Stomach (tissue), 9 donors: Measurements from ENCODE around the gene EXT2. TPM values are rescaled to one million over a fixed set of nuclear protein-coding genes. Genes with fewer than 3 reads are reported as not detected.

Experiments
- DNase-seq, 2 donors: peaks; one replicate each; pipeline versions ENCODE4 v3.0.0 to v3.0.0-alpha.2; 2013 to 2019
- H3K27ac ChIP-seq, 5 donors: fragments of 200-600 bp in 4 of 5; sonication (generic) in 4 of 5; one replicate each; pipeline ENCODE4 v1.5.1; 2013 to 2019; ENCODE audit warnings: mild to moderate bottlenecking in 1 of 5, moderate library complexity in 1 of 5
- H3K27me3 ChIP-seq, 3 donors: fragments of 200-600 bp; sonication (generic); one replicate each; pipeline ENCODE4 v1.5.1; 2017 to 2019; ENCODE audit warnings: mixed run types in 1 of 3
- H3K36me3 ChIP-seq, 4 donors: fragments of 200-600 bp; sonication (generic); 1 replicate in 3 of 4; 2 replicates in 1 of 4; pipeline ENCODE4 v1.5.1; 2016 to 2019
- H3K4me1 ChIP-seq, 4 donors: fragments of 200-600 bp; sonication (generic); one replicate each; pipeline ENCODE4 v1.5.1; 2016 to 2019
- H3K4me3 ChIP-seq, 4 donors: fragments of 200-600 bp; sonication (generic) in 3 of 4; one replicate each; pipeline ENCODE4 v1.5.1; 2016 to 2019; ENCODE audit warnings: mild to moderate bottlenecking in 1 of 4
- H3K9me3 ChIP-seq, 4 donors: fragments of 200-600 bp; sonication (generic); one replicate each; pipeline ENCODE4 v1.5.1; 2016 to 2019
- EP300 ChIP-seq: sonication (generic); formaldehyde crosslinking; IDR thresholded peaks from one replicate; pipeline ENCODE4 v1.6.1; 2017; ENCODE audit warnings: antibody characterized with exemption
- POLR2A ChIP-seq, 4 donors: fragments of 450-650 bp; IDR thresholded peaks; one replicate each; pipeline ENCODE4 v1.6.1; 2016; ENCODE audit warnings: antibody characterized with exemption in 4 of 4, control low read depth in 2 of 4, mild to moderate bottlenecking in 1 of 4, moderate library complexity in 1 of 4
- POLR2AphosphoS5 ChIP-seq, 3 donors: sonication (generic); formaldehyde crosslinking; IDR thresholded peaks; one replicate each; pipeline ENCODE4 v1.6.1; 2016; ENCODE audit warnings: antibody characterized with exemption in 3 of 3
- WGBS, 5 donors: extraction: QIAGEN DNeasy Blood & Tissue Kit in 3 of 5; methylation state at CpG; one replicate each; pipeline versions ENCODE4 v1.1.5 to v1.1.7; 2013 to 2018; 5-methylcytosine and 5-hydroxymethylcytosine counted together
- intact Hi-C: fragments of 100-400 bp; cut with DNase I; formaldehyde crosslinking; loops from one replicate; pipeline ENCODE4 v1.15.1; 2023; ENCODE audit warnings: low total_unique reads
- polyA plus RNA-seq, 3 donors: library from polyadenylated mRNA; stranded (reverse); fragments of 200-250 nt; gene quantifications; one replicate each; pipeline ENCODE4 v1.2.3, GENCODE V29; 2013
- total RNA-seq, 5 donors: library from RNA; depleted of rRNA; stranded (reverse); fragments of >200 nt; gene quantifications; one replicate each; pipeline versions ENCODE4 v1.1.0 to v1.2.3, GENCODE V29; 2014 to 2016
- TF ChIP-seq, protein P1 (sequence below), 7 experiments: fragments of 450-650 bp in 4 of 7; fragments of 200-600 bp in 3 of 7; sonication (generic) in 3 of 7; IDR thresholded peaks; one replicate each; pipeline ENCODE4 v1.5.1; 2016 to 2019; ENCODE audit warnings: antibody characterized with exemption in 7 of 7, control low read depth in 2 of 7, mild to moderate bottlenecking in 1 of 7
- donor health status: healthy with polysubstance abuse.
- donor health status: Bipolar disorder and iron deficiency.
- donor health status: healthy.

The EXT2 gene
- total and polyA plus RNA-seq, 8 donors: 10.5 to 93.8 (median 16.0) TPM

DNA sequence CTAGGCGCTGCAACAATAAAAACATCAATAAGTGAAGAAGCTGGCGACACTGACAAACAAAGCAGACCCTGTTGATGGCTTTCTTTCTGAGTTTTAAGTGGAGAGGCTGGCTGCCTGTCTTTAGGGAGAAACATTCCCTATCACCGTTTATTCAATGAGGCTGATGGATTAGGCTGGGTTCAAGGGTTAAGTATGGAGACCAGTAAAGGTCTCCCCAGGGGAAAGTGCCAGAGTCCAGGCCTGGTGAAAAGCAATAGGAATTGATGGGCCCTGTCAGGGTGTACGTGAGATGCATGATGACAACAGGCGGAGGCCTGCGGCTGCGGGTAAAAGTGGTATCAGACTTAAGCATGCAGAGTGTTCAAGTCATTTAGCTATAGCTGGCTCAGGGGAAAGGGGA, 111.8 kb downstream of the EXT2 start:
- H3K9me3 ChIP-seq: no peaks in the 10 kb centered on the region
- WGBS, 5 donors: 86 to 91% (median 89%) methylated on average over 7 of the region's 7 CpGs
- DNase-seq: no peak
- no peak overlapping the region for H3K4me3 ChIP-seq
- H3K36me3 ChIP-seq: peaks cover 0 to 30% (median 28%) of the 10 kb centered on the region in 4 donors
- peaks cover 7 to 22% (median 10%) of the 10 kb centered on the region in 4 donors for H3K4me1 ChIP-seq
- TF ChIP-seq, protein P1, sequence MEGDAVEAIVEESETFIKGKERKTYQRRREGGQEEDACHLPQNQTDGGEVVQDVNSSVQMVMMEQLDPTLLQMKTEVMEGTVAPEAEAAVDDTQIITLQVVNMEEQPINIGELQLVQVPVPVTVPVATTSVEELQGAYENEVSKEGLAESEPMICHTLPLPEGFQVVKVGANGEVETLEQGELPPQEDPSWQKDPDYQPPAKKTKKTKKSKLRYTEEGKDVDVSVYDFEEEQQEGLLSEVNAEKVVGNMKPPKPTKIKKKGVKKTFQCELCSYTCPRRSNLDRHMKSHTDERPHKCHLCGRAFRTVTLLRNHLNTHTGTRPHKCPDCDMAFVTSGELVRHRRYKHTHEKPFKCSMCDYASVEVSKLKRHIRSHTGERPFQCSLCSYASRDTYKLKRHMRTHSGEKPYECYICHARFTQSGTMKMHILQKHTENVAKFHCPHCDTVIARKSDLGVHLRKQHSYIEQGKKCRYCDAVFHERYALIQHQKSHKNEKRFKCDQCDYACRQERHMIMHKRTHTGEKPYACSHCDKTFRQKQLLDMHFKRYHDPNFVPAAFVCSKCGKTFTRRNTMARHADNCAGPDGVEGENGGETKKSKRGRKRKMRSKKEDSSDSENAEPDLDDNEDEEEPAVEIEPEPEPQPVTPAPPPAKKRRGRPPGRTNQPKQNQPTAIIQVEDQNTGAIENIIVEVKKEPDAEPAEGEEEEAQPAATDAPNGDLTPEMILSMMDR (IDR thresholded peaks at IDR 0.05): no peak
- intact Hi-C loops: no loop called here
- no peak overlapping the region for H3K27ac ChIP-seq
- H3K27me3 ChIP-seq: no peaks in the 10 kb centered on the region

DNA sequence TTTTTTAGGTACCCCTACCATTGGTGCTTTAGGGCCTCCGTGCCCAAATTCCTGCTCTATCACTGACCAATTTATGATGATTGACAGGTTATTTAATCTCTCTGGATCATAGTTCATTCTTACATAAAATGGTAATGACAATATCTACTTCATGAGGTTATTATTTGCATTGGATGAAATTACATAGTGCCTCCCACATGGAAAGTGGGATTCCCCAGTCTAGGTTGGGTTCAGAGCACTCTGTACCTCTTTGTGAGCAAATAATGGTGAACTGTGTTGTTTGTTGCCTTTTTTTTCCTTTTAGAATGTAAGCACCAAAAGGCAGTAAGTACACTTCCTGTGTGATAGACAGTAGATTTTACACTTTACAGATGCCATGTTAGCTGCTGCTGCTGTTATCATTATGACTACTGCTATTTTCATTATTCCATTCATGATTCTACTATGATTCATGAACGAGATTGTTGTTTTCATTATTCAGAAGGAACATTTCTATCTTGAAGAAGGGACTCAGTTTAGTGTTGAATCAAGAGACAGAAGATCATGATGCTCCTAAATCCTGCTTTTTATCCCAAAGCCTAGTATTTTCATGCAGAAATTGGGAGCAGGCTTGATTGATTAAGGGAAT, 113.6 kb downstream of the EXT2 start:
- intact Hi-C loops: no loop called here
- no peaks in the 10 kb centered on the region for H3K9me3 ChIP-seq
- peaks cover 0 to 30% (median 22%) of the 10 kb centered on the region in 4 donors for H3K36me3 ChIP-seq
- H3K27ac ChIP-seq: no peak overlapping the region
- H3K4me3 ChIP-seq: no peak overlapping the region
- TF ChIP-seq, protein P1 (IDR thresholded peaks at IDR 0.05): no peak
- TF ChIP-seq EP300 (no peak), POLR2A (IDR thresholded peaks at IDR 0.05) (no peak), POLR2AphosphoS5 (IDR thresholded peaks at IDR 0.05) (no peak)
- no peak for DNase-seq
- 64 to 72% (median 68%) methylated on average over 2 of the region's 2 CpGs for WGBS, 5 donors
- H3K4me1 ChIP-seq: peaks cover 0 to 6% (median 0%) of the 10 kb centered on the region in 4 donors
- H3K27me3 ChIP-seq: no peaks in the 10 kb centered on the region

DNA sequence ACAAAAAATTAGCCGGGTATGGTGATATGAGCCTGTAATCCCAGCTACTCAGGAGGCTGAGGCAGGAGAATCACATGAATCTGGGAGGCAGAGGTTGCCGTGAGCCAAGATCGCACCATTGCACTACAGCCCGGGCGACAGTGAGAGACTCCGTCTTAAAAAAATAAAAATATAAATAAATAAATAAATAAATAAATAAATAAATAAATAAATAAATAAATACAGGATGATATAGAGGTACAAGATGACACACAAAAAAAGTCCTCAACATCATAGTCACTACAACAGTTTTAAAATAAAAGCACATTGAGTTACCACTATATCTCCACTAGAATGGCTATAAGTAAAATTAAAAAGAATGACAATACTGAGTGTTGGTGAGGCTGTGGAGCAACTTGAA, 116.7 kb downstream of the EXT2 start:
- intact Hi-C loops: no loop called here
- Histone ChIP-seq H3K27ac (no peak overlapping the region), H3K36me3 (peaks cover 0 to 23% (median 16%) of the 10 kb centered on the region in 4 donors), H3K27me3 (no peaks in the 10 kb centered on the region), H3K4me3 (no peak overlapping the region), H3K4me1 (peaks cover 0 to 6% (median 2%) of the 10 kb centered on the region in 4 donors), H3K9me3 (no peaks in the 10 kb centered on the region)
- no peak for DNase-seq
- TF ChIP-seq EP300: no peak
- no peak for TF ChIP-seq POLR2AphosphoS5 (IDR thresholded peaks at IDR 0.05)
- TF ChIP-seq, protein P1 (IDR thresholded peaks at IDR 0.05): no peak
- no peak for TF ChIP-seq POLR2A (IDR thresholded peaks at IDR 0.05)
- 96 to 99% (median 97%) methylated on average over 6 of the region's 6 CpGs for WGBS, 5 donors

DNA sequence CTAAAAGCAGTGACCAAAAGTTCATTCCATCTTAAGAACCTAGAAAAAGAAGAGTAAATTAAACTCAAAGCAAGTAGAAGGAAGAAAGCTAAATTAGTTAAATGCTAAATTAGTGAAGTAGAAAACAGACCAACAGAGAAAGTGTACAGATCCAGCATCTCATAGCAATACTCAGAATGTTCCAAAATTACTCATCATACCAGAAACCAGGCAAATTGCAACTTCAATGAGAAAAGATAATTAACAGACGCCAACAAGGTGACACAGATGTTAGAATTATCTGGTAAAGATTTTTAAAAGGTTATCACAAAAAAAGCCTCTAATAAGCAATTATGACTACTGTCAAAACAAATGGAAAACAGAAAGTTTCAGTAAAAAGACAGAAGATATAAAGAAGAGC, 117.7 kb downstream of the EXT2 start:
- H3K36me3 ChIP-seq: peaks cover 0 to 21% (median 10%) of the 10 kb centered on the region in 4 donors
- no peak for TF ChIP-seq EP300
- no peak for TF ChIP-seq POLR2A (IDR thresholded peaks at IDR 0.05)
- TF ChIP-seq, protein P1 (IDR thresholded peaks at IDR 0.05): no peak
- no peak for TF ChIP-seq POLR2AphosphoS5 (IDR thresholded peaks at IDR 0.05)
- 77 to 95% (median 90%) methylated on average over 1 of the region's 1 CpG for WGBS, 5 donors
- no peak for DNase-seq
- no peak overlapping the region for H3K27ac ChIP-seq
- intact Hi-C loops: no loop called here
- no peak overlapping the region for H3K4me3 ChIP-seq
- H3K9me3 ChIP-seq: no peaks in the 10 kb centered on the region
- no peaks in the 10 kb centered on the region for H3K27me3 ChIP-seq
- peaks cover 0 to 6% (median 2%) of the 10 kb centered on the region in 4 donors for H3K4me1 ChIP-seq
